NCI-H526 treated with DMSO at 0.1 percent for 48 hours (cell line): ENCODE results near the gene CEP192.
"Not testable (repeated sequence)": the region's sequence is repeated elsewhere in the genome, so short reads cannot be mapped to it uniquely, and the experiment has no call there.

Experiments used
- DNase-seq: peaks from one replicate; lab custom pipeline; 2025; lab: John Stamatoyannopoulos, UW

CEP192 gene

DNA sequence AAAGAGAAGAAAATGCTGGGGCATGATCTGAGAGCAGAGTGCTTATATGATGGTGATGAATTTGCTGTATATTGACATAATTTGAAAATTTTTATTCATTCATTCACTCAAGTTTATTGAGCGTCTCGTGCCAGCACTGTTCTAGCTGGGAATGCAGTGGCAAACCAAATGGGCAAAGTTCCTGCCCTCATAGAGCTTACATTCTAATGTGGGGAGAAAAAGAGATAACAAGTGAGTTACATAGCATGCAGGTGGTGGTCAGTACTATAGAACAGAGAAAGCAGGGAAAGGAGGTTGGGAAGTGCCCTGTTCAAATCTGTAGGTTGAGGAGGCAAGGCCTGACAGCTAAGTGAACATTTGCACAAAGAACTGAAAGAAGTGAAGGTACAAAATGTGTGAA lies 4.3 kb downstream of the CEP192 start:
- DNase-seq, result no peak

DNA sequence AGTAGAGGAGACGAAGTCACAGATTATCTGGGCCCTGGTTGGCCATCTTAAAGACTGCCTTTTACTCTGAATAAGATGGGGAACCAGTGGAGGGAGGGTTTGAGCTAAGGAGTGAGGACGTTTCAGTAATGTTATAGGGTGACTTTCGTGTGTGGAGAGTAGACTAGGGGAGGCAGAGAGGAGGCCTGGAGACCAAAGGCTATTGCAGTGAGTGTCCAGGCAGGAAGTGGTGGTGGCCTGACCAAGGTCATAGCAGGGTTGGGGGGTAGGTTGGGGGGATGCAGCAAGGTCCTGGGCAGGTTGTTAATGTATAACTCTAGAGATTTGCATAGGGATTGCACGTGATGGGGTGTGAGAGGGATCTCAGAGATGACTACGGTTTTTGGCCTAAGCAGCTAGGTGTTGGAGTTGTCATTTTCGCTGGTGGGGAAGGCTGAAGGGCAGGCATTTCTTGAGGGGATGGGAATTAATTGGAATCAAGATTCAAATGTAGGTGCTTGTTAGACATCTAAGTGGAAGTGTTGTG lies 4.9 kb downstream of the CEP192 start:
- no peak for DNase-seq

DNA sequence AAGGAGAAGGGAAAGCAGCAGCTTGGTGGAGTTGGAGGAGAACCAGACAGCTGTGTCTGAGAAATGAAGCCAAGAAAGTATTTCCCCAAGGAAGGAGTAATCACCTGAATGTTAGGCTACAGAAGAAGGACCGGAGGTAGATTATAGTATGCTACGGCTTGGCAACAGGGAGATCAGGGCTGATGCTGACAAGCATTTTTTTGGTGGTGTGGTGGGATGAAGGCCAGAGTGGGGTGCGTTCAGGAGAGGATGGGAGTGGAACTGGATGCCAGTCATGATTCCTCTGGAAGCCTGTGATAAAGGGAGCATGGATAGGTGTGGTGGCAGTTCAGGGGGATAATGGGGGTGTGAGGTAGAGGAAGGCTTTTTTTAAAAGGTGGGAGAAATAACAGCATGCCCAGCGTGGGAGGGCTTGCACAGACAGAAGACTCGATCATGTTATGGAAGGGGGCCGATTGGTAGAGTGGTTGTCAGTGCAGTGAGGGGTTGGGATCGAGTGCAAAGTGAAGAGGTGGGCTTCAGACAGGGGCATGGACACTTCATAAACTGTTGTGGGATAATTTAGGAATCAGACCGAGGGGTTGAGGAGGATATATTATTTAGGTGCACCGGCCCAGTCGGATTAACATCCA lies 5.6 kb downstream of the CEP192 start:
- DNase-seq, result no peak

DNA sequence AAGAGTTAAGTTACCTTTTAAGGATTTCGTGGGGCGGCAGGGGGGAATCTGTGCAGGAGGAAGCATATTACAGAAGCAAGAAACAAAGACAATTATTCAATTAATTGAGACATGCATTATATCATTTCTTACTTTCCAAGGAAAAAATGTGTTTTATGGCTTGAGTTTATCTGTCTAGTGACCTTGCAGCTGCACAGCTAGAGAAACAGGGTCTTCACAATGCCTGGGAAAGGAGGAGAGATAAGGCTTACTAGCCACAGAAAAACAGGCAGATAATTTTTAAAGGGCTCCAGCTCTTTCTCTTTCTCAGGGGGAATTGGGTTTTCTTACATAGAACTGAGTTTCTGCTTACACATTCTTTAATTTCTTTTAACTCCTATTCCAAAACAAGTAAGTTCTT lies 6.2 kb downstream of the CEP192 start:
- not testable (repeated sequence) for DNase-seq

DNA sequence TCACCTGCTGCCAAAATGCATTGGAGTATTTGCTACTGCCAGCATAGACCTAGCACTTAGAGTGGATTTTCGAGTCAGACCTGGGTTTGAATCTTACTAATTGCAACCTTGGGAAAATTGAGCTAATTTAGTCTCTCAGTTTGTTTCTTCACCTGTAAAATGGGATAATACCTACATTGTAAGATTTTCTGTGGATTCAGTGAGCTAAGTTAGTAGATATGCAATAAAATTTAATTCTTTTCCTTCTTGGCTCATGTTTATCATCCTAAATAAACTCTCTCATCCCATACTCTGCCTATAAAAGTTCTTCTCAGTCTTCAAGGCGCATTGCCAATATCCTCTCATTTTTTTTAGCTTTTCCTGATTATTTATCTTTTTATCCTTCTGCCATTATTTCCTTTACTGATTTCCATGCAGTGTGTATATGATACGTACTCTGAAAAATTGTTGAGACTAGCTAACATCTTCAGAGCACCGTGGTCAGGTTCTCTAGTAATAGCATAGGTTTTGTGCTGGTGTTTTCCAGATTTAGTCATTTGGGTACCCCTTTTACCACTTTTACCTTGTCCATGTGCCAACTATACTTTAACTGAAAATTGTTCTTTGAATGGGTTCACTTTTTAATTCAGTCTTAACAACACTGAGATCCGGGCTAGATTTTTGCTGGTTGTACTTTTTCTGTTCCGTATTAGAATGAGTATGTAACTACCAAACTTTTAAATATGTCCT lies 7.3 kb downstream of the CEP192 start:
- DNase-seq, result no peak

DNA sequence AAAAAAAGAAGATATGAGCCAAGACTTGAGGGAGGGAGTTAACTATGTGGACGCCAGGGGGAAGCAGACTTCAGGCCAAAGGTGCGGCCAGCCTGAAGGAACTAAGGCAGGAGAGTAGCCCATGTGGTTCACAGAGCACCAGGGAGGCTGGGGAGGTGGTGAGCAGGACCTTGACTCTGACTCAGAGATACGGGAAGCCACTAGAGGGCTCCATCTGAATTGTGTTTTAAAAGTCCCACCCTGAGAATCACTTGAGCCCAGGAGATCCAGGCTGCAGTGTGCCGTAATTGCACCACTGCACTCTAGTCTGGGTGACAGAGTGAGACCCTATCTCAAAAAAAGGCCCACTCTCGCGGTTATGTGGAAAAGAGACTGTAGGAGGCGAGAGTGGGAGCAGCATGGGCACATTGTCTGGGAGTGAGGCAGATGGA lies 12.3 kb downstream of the CEP192 start:
- no peak for DNase-seq

DNA sequence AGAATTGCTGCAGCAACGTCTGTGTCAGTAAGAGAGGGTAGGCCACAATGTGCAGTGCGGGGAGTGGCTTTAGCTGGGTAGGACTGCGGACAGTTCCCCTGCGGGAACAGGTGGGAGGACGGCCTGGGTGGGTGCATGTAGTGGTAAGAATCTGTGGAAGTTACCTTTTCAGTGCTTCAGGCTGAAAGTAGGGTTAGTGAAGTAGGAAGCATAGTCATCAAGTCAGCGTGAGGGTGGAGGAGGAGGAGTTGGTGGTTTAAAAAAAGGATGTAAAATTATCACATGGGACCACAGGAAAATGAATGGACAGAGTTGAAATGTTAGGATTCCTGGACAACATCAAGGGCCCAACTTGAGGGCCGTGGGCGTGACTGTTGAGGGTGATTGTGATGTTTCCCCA lies 13.2 kb downstream of the CEP192 start:
- DNase-seq, result no peak

DNA sequence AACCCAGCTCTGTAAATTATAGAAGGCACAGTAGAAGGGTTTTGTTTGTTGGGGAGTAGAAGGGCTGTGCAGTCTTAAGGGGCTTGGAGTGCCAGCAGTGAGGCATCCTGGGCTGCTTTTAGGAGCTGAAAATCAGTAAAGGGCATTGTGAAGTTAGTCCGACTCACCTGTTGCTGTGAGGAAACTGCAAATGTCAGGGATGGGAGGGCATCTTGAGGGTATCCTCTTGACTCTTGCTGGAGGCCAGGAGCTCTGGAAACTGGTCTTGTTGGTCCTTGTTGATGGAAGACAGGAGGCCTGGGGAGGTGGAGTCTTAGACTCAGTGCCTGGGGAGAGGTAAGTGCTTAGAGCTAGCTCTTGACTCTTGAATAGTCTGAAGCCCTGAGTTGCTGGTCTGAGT lies 14.1 kb downstream of the CEP192 start:
- no peak for DNase-seq

DNA sequence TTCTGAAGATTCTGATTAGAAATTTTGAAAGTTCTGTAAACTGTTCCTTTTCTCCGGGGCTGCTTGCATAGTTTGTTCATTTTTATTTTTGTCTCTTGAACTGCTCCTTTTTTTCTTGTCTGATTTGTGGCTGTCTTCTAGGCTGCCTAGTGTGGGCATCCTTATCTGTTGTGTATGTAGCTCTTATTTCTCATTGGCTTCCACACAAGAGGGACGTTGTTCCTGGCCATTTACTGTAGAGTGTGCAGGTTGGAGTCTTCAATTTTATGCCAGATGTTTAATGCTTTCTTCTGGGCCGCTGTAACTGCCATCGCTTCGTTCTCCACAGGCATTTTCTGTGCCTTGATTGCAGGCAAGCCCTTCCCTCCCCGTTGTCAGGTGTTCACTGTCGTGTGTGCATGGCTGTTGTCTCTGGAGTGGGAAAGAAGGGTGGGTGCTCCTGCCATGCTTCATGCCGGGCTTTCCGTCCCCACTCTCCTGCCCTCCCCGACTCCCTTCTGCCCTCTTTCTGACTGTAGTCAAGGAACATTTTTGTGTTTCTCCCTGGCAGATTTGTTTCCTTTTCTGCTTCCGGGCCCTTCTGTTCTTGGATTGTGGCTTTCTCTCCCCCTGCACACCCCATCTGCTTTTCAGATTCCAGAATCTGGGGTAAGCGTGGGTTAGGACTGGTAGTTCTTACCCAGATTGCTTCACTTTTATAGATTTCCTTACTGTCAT lies 15.5 kb downstream of the CEP192 start:
- DNase-seq, result no peak

DNA sequence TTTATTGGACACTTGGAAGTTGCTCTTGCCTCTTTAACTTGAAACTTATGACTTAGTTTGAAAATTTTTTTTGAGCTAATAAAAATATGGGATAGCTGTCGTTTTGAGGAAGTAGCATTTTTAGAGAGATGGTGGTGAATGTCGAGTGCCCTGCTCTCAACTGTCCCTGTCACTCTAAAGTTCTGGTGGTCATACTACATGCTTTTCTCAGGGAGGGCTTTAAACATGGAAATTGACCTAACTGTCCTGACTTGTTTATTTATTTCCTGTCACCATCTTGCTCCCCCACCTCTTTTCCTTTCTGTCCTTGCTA lies 16.0 kb downstream of the CEP192 start:
- DNase-seq, result no peak

DNA sequence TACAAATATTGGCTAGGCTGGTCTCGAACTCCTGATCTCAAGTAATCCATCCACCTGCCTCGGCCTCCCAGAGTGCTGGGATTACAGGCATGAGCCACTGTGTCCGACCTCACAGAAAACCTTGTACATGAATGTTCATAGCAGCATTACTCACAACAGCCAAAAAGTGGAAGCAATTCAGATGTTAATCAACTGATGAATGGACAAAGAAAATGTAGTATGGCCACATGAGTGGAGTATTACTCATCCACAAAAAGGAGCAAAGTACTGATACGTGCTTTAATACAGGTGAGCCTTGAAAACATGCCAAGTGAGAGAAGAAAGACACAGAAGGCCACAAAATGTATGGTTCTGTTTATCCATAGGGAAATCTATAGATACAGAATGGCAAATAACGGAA lies 20.6 kb downstream of the CEP192 start:
- DNase-seq, result no peak

DNA sequence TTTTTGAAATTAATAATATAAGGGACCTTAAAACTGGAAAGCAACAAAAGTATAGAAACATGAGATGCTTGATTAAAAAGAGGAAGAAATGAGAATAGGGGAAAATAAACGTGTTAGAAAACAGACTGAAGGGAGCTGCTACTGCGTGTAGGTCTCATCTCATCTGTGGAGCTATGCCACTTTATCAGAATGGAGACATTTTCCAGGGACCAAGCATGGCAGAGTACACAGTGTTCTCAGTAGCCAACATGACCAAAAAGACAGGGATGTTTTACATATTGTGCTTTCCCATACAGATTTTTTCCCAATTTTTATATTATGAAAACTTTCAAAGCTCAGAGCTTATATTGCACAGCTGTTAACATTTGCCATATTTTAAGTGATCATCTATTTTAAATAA lies 23.1 kb downstream of the CEP192 start:
- DNase-seq, result no peak

DNA sequence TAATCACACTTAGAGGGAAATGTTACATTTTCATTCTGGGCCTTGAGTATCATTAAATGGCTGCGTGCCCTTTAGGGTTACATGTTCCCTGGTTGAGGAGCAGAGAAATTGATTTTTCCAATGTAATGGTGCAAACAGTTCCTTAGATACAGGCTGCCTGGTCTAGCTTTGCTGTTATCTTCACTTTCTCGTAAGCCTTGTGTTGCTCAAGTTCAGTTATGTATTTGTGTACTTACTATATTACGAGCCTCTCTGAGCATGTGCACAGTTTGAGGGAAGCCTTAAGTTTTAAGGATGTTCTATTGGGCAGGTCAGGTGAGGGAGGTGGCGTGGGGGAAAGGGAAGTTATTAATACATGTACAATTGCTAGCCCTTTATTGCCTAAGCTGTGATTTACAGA lies 23.7 kb downstream of the CEP192 start:
- no peak for DNase-seq

DNA sequence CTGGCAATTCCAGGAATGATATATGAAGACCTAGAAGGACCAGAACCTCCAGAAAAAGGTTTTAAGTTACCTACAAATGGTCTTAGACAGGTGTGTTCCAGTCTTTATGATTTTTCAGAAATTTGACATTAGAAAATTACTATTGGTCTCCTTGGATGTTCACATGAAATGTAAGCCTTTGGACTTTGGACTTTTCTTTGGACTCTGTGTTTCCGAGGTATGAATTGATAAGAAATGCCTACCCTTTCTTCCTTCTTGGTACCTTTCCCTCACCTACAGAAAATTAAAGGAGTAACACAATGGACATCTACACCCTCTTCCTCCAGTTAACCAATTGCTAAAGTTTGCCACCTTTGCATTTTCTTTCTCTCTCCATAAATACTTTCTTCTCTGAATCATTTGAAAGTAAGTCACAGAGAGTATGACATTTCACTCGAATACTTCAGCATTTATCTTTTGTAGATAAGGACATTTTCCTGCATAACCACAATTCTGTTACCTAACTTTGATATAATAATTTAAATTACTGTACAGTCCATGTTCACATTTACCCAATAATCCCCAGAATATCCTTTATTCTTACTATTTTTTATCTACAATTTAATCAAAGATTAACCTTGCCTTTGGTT lies 26.2 kb downstream of the CEP192 start:
- DNase-seq, result no peak

DNA sequence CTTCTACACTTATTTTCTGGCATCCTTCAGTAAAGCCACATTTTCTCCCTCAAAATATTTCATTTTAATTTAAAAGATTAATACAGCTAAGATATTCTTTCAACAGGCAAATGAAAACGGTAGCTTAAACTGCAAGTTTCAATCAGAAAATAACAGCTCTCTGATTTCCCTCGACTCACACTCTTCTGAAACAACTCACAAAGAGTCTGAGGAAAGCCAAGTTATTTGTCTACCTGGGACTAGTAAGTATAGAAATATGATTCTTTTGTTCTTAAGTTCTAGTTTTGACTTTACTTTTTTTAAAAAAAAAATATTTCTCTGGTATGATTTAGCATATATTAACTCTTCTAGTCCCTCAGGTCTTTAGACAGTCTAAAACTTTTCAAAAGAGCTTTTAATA lies 27.2 kb downstream of the CEP192 start:
- DNase-seq, result no peak

DNA sequence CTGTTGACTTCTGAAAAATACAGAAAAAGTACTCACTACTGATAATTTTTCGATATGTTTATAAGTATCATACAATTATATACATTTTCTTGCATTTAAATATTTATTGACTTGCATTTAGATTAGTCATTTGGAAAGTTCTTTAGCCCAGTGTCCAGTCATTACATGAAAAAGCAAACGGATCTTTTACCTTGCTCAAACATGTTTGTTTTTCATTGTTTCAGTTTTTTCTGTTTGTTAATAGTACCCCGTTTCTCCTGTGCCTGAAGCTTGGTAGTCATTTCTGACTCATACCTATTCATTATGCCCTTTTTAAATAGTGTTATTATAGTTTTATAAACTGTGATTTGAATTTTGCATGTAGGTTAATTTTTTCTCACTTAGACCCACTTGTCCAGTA lies 28.1 kb downstream of the CEP192 start:
- no peak for DNase-seq

DNA sequence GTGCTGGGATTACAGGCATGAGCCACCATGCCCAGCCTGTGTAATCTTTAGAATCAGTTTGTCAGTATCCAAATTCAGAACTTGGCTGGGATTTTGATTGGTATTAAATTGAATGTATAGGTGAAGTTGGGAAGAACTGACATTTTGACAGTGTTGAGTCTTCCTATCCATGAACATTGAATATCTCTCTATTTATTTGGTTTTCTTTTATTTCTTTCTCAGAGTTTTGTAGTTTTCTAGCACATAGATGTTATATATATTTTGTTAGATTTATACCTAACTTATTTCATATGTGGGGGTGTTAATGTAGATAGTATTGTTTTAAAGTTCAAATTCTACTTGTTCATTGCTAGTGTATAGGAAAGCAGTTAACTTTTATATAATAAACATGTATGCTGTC lies 31.5 kb downstream of the CEP192 start:
- no peak for DNase-seq

DNA sequence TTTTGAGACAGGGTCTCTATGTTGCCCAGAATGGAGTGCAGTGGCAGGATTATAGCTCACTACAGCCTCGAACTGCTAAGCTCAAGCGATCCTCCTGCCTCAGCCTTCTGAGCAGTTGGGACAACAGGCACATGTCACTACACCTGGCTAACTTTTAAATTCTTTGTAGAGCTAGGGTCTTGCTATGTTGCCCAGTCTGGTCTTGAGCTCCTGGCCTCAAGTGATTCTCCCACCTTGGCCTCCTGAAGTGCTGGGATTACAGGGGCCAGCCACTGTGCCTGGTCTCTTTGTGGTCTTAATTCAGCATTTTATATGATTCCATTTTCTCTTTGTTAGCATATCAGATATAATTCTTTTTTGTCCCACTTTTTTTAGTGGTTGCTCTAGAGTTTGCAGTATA lies 34.1 kb downstream of the CEP192 start:
- DNase-seq, result no peak

DNA sequence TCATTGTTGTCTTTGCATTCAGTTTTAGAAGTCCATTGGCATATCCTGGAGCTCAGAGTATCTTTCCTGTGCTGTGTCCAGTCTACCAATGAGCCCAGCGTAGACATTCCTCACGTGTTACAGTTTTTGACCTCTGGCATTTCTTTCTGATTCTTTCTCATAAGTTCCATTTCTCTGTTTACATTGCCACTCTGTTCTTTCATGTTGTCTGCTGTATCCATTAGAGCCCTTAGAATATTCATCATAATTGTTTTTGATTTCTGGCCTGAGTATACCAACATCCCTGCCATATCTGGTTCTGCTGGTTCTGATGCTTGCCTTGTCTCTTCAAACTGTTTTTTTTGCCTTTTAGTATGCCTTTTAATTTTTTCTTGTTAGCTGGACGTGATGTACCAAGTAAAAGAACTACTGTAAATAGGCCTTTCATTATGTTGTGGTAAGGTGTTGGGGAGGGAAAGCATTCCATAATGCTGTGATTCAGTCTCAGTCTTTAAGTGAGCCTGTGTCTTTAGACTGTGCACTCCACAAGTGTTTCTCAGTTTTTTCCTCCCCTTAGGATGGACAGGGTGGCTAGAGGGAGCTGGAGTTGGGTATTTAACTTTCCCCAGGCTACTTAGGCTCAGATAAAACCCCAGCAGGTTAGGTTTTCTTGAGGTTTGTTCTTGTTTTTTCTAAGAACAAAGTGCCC lies 35.6 kb downstream of the CEP192 start:
- no peak for DNase-seq

DNA sequence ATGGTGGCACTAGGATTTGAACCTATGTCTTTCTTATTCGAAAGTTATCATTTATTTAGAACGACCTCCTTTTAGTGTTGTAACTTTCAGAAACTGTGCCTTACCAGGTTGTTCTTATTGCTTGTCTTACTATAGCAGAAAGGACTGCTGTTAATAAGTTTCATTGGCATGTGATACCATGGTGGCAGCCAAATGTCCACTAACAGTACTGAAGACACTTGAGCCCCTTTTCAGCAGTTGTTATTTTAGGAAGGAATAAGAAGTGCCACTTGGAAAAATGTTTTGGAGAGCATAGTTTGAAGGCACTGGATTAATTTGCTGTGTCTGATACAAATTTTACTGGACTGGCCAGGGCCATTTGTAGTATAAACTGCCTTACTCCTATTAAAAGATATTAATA lies 37.7 kb downstream of the CEP192 start:
- no peak for DNase-seq

DNA sequence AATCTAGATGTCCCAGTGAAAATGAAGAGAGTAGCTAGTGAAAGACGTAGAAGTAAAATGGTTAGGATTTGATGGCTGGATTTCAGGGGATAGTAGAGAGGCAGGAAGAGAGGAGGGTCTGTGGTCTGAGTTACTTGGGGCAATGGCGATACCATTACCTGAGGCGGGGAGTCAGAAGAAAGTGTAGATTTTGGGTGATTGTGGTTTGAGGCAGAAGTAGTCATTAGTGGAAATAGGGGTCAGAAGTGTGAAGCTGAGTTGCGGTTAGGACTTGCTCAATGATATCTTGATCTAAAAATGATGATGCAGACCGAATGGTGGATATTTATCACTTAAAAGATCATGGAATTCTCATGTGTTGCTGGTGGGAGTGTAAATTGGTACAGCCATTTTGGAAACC lies 41.0 kb downstream of the CEP192 start:
- no peak for DNase-seq

DNA sequence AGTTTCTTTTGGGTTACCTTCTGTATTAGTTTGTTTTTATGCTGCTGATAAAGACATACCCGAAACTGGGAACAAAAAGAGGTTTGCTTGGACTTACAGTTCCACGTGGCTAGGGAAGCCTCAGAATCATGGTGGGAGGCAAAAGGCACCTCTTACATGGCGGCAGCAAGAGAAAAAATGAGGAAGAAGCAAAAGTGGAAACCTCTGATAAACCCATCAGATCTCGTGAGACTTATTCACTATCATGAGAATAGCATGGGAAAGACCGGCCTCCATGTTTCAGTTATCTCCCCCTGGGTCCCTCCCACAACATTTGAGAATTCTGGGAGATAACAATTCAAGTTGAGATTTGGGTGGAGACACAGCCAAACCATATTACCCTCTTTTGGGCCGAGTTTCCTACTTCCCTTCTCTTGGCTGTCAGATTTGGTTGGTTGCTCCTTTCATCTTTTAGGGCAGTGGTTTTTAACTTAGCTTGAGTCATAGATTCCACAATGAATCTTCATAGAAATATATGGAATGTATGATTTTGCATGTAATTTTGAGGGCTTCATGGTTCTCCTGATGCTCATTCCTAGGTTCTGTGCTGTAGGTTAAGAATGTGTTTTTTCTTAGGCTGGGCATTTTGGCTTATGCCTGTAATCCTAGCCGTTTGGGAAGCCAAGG lies 44.2 kb downstream of the CEP192 start:
- DNase-seq, result no peak
